GM23338 (cell line): ENCODE measurements around the gene UBE2R2. TPM values are rescaled to one million over a fixed set of nuclear protein-coding genes. Genes with fewer than 3 reads are reported as not detected.

Experiments
- ATAC-seq: fragments of 200-7000 bp; cut with Tn5 transposase; 3 replicates; pipeline ENCODE4 v1.9.1; 2020
- DNase-seq: peaks from one replicate; pipeline ENCODE4 v3.0.0-alpha.2; 2015; ENCODE audit warnings: low spot score
- H2AFZ ChIP-seq: fragments of 200-600 bp; sonication (generic); 2 replicates; pipeline ENCODE4 v1.8.0; 2016; ENCODE audit warnings: antibody characterized with exemption, mild to moderate bottlenecking, moderate library complexity
- H3F3A ChIP-seq: fragments of 200-600 bp; sonication (generic); replicated peaks from 2 replicates; pipeline ENCODE4 v1.8.0; 2017; ENCODE audit warnings: antibody characterized with exemption, mixed run types, low read depth
- H3K27ac ChIP-seq: fragments of 200-600 bp; sonication (generic); 2 replicates; pipeline ENCODE4 v1.6.1; 2016; ENCODE audit warnings: low read depth
- H3K27me3 ChIP-seq: fragments of 200-600 bp; sonication (generic); 2 replicates; pipeline ENCODE4 v1.8.0; 2016; ENCODE audit warnings: mild to moderate bottlenecking, mixed run types, moderate library complexity; ENCODE audit not compliant: insufficient read depth
- H3K36me3 ChIP-seq: fragments of 200-600 bp; sonication (generic); 2 replicates; pipeline ENCODE4 v1.8.0; 2016; ENCODE audit warnings: mild to moderate bottlenecking; ENCODE audit not compliant: insufficient read depth
- H3K4me1 ChIP-seq: fragments of 200-600 bp; sonication (generic); 2 replicates; pipeline ENCODE4 v1.8.0; 2016; ENCODE audit warnings: mild to moderate bottlenecking, moderate library complexity; ENCODE audit not compliant: insufficient read depth
- H3K4me2 ChIP-seq: fragments of 200-600 bp; sonication (generic); 2 replicates; pipeline ENCODE4 v1.7.1; 2017; ENCODE audit warnings: mixed run types
- H3K4me3 ChIP-seq: fragments of 200-600 bp; sonication (generic); 2 replicates; pipeline ENCODE4 v1.6.1; 2016; ENCODE audit warnings: mixed run types
- H3K79me2 ChIP-seq: fragments of 200-600 bp; sonication (generic); replicated peaks from 2 replicates; pipeline ENCODE4 v1.8.0; 2017; ENCODE audit warnings: mild to moderate bottlenecking; ENCODE audit not compliant: insufficient read depth
- H3K9me2 ChIP-seq: fragments of 200-600 bp; sonication (generic); 2 replicates; pipeline ENCODE4 v1.8.0; 2017; ENCODE audit not compliant: insufficient read depth
- H4K20me1 ChIP-seq: fragments of 200-600 bp; sonication (generic); replicated peaks from 2 replicates; pipeline ENCODE4 v1.8.0; 2017; ENCODE audit warnings: mild to moderate bottlenecking; ENCODE audit not compliant: insufficient read depth
- H3K27ac Mint-ChIP-seq: 2 replicates; pipeline ENCODE4 v1.8.0; 2020; ENCODE audit warnings: inconsistent platforms, mild to moderate bottlenecking, moderate library complexity, mixed read lengths
- H3K27me3 Mint-ChIP-seq: 3 replicates; pipeline ENCODE4 v1.8.0; 2022; ENCODE audit warnings: low read depth, mild to moderate bottlenecking, moderate library complexity, mixed read lengths, inconsistent platforms; ENCODE audit not compliant: insufficient read depth, poor library complexity
- H3K36me3 Mint-ChIP-seq: 3 replicates; pipeline ENCODE4 v1.8.0; 2021; ENCODE audit warnings: low read depth, mild to moderate bottlenecking, inconsistent platforms, moderate library complexity, mixed read lengths
- H3K4me1 Mint-ChIP-seq: 3 replicates; pipeline ENCODE4 v1.8.0; 2020; ENCODE audit warnings: mild to moderate bottlenecking, inconsistent platforms, mixed read lengths
- H3K4me3 Mint-ChIP-seq: 3 replicates; pipeline ENCODE4 v1.8.0; 2021; ENCODE audit warnings: moderate library complexity, mild to moderate bottlenecking, inconsistent platforms, mixed read lengths
- H3K9me3 Mint-ChIP-seq: 3 replicates; pipeline ENCODE4 v1.8.0; 2020; ENCODE audit warnings: moderate library complexity, mild to moderate bottlenecking, inconsistent platforms, mixed read lengths
- CREB1 ChIP-seq: fragments of 250-450 bp; sonication (Bioruptor Pico); IDR thresholded peaks from 2 replicates; pipeline ENCODE4 v1.5.0; 2020; ENCODE audit warnings: low read depth, mild to moderate bottlenecking, moderate library complexity
- EZH2 ChIP-seq: fragments of 200-600 bp; sonication (generic); IDR thresholded peaks from one replicate; pipeline ENCODE4 v1.8.0; 2017; ENCODE audit warnings: antibody characterized with exemption, mild to moderate bottlenecking, low read depth; ENCODE audit not compliant: unreplicated experiment
- EZH2phosphoT487 ChIP-seq: fragments of 200-600 bp; sonication (generic); IDR thresholded peaks from one replicate; pipeline ENCODE4 v1.8.1; 2018; ENCODE audit warnings: antibody characterized with exemption; ENCODE audit not compliant: unreplicated experiment
- JUNB ChIP-seq: IDR thresholded peaks from one replicate; pipeline ENCODE4 v1.6.1; 2016; ENCODE audit warnings: antibody characterized with exemption; ENCODE audit not compliant: unreplicated experiment
- NANOG ChIP-seq: IDR thresholded peaks from 2 replicates; pipeline ENCODE4 v1.6.1; 2016; ENCODE audit warnings: antibody characterized with exemption, borderline replicate concordance
- POLR2AphosphoS5 ChIP-seq: IDR thresholded peaks from 2 replicates; pipeline ENCODE4 v1.6.1; 2016; ENCODE audit warnings: antibody characterized with exemption, low read depth
- REST ChIP-seq: IDR thresholded peaks from one replicate; pipeline ENCODE4 v1.6.1; 2018; ENCODE audit warnings: antibody characterized with exemption; ENCODE audit not compliant: unreplicated experiment
- STAT1 ChIP-seq: IDR thresholded peaks from one replicate; pipeline ENCODE4 v1.6.1; 2016; ENCODE audit warnings: antibody characterized with exemption; ENCODE audit not compliant: unreplicated experiment
- ZNF114 ChIP-seq: fragments of 250-450 bp; sonication (Bioruptor Pico); IDR thresholded peaks from 2 replicates; pipeline ENCODE4 v1.5.0; 2020; ENCODE audit warnings: mild to moderate bottlenecking, moderate library complexity
- long read RNA-seq: library from polyadenylated mRNA; unstranded; transcript quantifications from one replicate; pipeline ENCODE4 v2.0.0, GENCODE V29; 2020; ENCODE audit not compliant: unreplicated experiment
- polyA plus RNA-seq: library from polyadenylated mRNA; unstranded; fragments of >200 nt; fragmentation: Nextera tagmentation; extraction: Ambion mirVana; gene quantifications from 2 replicates; pipeline ENCODE4 v1.2.1, GENCODE V29; 2016
- total RNA-seq: library from RNA; depleted of rRNA; stranded (reverse); fragments of >200 nt; shearing (Covaris generic); gene quantifications from 2 replicates; pipeline ENCODE4 v1.2.3, GENCODE V29; 2014; rRNA removed
- TF ChIP-seq, protein P1 (sequence below): IDR thresholded peaks from 2 replicates; pipeline ENCODE4 v1.6.1; 2016; ENCODE audit warnings: antibody characterized with exemption
- TF ChIP-seq, protein P2 (sequence below): fragments of 250-450 bp; sonication (Bioruptor Pico); IDR thresholded peaks from 2 replicates; pipeline ENCODE4 v1.5.0; 2020; ENCODE audit warnings: mild to moderate bottlenecking, moderate library complexity
- TF ChIP-seq, protein P3 (sequence below), 2 experiments: fragments of 200-600 bp in 1 of 2; sonication (generic) in 1 of 2; conservative IDR thresholded peaks; 2 replicates each; pipeline versions ENCODE4 v1.5.1 to v1.6.1; 2016 to 2017; ENCODE audit warnings: antibody characterized with exemption in 2 of 2, low read depth in 2 of 2, mild to moderate bottlenecking in 2 of 2, moderate library complexity in 1 of 2

UBE2R2 gene
- total RNA-seq, result 32.5 and 36.4 TPM in 2 replicates
- 23.2 and 23.4 TPM in 2 replicates for polyA plus RNA-seq
- long read RNA-seq, full-length matches to known transcripts, result 3 of 4 reads
- long read RNA-seq, partial matches to known transcripts, result 1 of 4 reads
- long read RNA-seq, other reads (novel, unspliced or antisense), result 0 of 4 reads

DNA sequence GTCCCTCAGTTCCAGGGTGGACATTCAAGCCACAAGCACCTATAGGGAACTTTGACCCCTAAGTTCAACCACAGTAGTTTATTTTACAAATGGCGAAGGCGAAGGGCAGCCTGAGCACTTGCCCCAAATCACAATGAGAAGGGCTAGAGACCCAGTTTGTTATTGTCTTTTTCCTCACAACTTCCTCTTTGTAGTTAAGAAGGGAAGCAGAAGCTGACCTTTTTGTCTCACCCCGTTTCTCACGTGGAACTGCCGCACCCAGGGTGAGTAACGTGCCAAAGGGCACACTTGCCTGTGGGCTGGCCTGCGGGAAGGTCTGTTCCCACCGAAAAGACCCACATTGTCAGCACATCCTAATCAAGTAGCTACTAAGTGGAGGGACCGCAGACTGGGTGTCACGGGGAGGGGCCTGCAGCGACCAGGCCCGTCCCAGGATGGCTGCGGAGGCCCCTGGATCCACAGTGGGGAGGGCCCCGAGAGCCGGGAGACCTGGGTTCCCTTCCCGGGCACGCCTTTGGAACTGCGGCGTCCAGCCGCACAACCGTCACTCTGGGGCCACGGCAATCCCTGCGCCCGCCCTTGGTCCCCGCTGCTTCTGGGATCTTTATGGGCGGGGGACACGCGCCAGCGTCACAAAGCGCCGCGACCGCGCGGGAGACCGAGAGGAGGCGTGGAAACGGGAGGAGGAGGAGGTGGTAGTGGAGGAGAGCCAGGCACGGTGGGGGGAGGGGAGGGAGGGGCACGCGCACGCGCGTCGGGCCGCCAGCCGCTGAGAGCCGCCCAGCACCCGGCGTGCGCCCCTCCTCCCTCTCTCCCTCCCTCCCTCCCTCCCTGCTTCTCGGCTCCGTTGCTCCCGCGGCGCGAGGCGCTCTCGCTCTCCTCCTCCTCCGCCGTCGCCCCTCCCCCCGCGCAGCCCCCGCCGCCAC is at the start of gene UBE2R2:
Gene UBE2R2, plus strand, starts transcription at position 834 of the 926 bp plus-strand sequence. CDS start 598 bp downstream, outside the sequence.
- H3K27me3 ChIP-seq, result no peaks in the 10 kb centered on the region
- H3K9me2 ChIP-seq, result no peaks in the 10 kb centered on the region
- peaks cover 4% of the 10 kb centered on the region; the same call in 1 of the 3 replicates for H3K36me3 Mint-ChIP-seq
- H3K4me1 ChIP-seq, result peaks cover 24% of the 10 kb centered on the region
- H3K27ac ChIP-seq, result peak within 1 kb of the TSS; percentile 96
- peaks cover 38% of the 10 kb centered on the region for H3K4me1 Mint-ChIP-seq
- H3K4me2 ChIP-seq, result peak within 1 kb of the TSS; percentile 88
- DNase-seq, result peak; percentile 86
- no peaks in the 10 kb centered on the region for H3K36me3 ChIP-seq
- H3K4me3 ChIP-seq, result peak within 1 kb of the TSS; percentile 61
- ATAC-seq, result peak; percentile 77
- peaks cover 8% of the 10 kb centered on the region; the same call in 1 of the 2 replicates for H4K20me1 ChIP-seq
- H2AFZ ChIP-seq, result peak within 1 kb of the TSS; percentile 95; the same call in 1 of the 2 replicates
- H3K9me3 Mint-ChIP-seq, result no peaks in the 10 kb centered on the region
- peak within 1 kb of the TSS; percentile 90 for H3K4me3 Mint-ChIP-seq
- H3K79me2 ChIP-seq, result peaks cover 34% of the 10 kb centered on the region
- no peaks in the 10 kb centered on the region for H3F3A ChIP-seq
- peak within 1 kb of the TSS; percentile 94 for H3K27ac Mint-ChIP-seq
- H3K27me3 Mint-ChIP-seq, result peaks cover 12% of the 10 kb centered on the region
- no peak for TF ChIP-seq EZH2
- no peak for TF ChIP-seq NANOG
- TF ChIP-seq, protein P1, sequence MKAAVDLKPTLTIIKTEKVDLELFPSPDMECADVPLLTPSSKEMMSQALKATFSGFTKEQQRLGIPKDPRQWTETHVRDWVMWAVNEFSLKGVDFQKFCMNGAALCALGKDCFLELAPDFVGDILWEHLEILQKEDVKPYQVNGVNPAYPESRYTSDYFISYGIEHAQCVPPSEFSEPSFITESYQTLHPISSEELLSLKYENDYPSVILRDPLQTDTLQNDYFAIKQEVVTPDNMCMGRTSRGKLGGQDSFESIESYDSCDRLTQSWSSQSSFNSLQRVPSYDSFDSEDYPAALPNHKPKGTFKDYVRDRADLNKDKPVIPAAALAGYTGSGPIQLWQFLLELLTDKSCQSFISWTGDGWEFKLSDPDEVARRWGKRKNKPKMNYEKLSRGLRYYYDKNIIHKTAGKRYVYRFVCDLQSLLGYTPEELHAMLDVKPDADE, result no peak
- no peak for TF ChIP-seq EZH2phosphoT487
- no peak for TF ChIP-seq REST
- no peak for TF ChIP-seq JUNB
- TF ChIP-seq, protein P2, sequence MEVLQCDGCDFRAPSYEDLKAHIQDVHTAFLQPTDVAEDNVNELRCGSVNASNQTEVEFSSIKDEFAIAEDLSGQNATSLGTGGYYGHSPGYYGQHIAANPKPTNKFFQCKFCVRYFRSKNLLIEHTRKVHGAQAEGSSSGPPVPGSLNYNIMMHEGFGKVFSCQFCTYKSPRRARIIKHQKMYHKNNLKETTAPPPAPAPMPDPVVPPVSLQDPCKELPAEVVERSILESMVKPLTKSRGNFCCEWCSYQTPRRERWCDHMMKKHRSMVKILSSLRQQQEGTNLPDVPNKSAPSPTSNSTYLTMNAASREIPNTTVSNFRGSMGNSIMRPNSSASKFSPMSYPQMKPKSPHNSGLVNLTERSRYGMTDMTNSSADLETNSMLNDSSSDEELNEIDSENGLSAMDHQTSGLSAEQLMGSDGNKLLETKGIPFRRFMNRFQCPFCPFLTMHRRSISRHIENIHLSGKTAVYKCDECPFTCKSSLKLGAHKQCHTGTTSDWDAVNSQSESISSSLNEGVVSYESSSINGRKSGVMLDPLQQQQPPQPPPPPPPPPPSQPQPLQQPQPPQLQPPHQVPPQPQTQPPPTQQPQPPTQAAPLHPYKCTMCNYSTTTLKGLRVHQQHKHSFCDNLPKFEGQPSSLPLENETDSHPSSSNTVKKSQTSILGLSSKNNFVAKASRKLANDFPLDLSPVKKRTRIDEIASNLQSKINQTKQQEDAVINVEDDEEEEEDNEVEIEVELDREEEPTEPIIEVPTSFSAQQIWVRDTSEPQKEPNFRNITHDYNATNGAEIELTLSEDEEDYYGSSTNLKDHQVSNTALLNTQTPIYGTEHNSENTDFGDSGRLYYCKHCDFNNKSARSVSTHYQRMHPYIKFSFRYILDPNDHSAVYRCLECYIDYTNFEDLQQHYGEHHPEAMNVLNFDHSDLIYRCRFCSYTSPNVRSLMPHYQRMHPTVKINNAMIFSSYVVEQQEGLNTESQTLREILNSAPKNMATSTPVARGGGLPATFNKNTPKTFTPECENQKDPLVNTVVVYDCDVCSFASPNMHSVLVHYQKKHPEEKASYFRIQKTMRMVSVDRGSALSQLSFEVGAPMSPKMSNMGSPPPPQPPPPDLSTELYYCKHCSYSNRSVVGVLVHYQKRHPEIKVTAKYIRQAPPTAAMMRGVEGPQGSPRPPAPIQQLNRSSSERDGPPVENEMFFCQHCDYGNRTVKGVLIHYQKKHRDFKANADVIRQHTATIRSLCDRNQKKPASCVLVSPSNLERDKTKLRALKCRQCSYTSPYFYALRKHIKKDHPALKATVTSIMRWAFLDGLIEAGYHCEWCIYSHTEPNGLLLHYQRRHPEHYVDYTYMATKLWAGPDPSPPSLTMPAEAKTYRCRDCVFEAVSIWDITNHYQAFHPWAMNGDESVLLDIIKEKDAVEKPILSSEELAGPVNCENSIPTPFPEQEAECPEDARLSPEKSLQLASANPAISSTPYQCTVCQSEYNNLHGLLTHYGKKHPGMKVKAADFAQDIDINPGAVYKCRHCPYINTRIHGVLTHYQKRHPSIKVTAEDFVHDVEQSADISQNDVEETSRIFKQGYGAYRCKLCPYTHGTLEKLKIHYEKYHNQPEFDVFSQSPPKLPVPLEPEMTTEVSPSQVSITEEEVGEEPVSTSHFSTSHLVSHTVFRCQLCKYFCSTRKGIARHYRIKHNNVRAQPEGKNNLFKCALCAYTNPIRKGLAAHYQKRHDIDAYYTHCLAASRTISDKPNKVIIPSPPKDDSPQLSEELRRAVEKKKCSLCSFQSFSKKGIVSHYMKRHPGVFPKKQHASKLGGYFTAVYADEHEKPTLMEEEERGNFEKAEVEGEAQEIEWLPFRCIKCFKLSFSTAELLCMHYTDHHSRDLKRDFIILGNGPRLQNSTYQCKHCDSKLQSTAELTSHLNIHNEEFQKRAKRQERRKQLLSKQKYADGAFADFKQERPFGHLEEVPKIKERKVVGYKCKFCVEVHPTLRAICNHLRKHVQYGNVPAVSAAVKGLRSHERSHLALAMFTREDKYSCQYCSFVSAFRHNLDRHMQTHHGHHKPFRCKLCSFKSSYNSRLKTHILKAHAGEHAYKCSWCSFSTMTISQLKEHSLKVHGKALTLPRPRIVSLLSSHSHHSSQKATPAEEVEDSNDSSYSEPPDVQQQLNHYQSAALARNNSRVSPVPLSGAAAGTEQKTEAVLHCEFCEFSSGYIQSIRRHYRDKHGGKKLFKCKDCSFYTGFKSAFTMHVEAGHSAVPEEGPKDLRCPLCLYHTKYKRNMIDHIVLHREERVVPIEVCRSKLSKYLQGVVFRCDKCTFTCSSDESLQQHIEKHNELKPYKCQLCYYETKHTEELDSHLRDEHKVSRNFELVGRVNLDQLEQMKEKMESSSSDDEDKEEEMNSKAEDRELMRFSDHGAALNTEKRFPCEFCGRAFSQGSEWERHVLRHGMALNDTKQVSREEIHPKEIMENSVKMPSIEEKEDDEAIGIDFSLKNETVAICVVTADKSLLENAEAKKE (CRISPR knock-in tag), result no peak
- TF ChIP-seq STAT1, result no peak
- TF ChIP-seq ZNF114, result no peak
- peak; percentile 86 for TF ChIP-seq POLR2AphosphoS5
- TF ChIP-seq, protein P3, sequence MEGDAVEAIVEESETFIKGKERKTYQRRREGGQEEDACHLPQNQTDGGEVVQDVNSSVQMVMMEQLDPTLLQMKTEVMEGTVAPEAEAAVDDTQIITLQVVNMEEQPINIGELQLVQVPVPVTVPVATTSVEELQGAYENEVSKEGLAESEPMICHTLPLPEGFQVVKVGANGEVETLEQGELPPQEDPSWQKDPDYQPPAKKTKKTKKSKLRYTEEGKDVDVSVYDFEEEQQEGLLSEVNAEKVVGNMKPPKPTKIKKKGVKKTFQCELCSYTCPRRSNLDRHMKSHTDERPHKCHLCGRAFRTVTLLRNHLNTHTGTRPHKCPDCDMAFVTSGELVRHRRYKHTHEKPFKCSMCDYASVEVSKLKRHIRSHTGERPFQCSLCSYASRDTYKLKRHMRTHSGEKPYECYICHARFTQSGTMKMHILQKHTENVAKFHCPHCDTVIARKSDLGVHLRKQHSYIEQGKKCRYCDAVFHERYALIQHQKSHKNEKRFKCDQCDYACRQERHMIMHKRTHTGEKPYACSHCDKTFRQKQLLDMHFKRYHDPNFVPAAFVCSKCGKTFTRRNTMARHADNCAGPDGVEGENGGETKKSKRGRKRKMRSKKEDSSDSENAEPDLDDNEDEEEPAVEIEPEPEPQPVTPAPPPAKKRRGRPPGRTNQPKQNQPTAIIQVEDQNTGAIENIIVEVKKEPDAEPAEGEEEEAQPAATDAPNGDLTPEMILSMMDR (conservative IDR thresholded peaks at IDR 0.05; ENCODE audit: low read depth in 2 of 2), result no peak
- TF ChIP-seq CREB1 (CRISPR knock-in tag), result peak; percentile 64
